GDM1 (cell line): ENCODE data around the gene ANKRD23.
"Not testable (repeated sequence)": the region's sequence is repeated elsewhere in the genome, so short reads cannot be mapped to it uniquely, and the experiment has no call there.

Experiments
- DNase-seq: peaks from one replicate; lab custom pipeline; 2025; lab: John Stamatoyannopoulos, UW

Gene ANKRD23

DNA sequence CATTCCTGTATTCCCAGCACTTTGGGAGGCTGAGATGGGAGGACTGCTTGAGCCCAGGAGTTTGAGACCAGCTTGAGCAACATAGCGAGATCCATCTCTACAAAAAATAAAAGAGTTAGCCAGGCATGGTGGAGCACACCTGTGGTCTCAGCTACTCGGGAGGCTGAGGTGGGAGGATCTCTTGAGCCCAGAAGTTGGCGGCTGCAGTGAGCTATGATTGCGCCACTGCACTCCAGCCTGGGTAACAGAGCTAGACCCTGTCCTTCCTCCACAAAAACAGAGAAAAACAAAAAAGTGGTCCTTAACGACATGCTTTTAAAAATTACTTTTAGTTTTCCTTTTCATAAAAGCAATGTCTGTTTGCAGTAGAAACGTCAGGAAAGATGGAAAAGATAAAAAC lies 47.3 kb downstream of the ANKRD23 start:
- not testable (repeated sequence) for DNase-seq

DNA sequence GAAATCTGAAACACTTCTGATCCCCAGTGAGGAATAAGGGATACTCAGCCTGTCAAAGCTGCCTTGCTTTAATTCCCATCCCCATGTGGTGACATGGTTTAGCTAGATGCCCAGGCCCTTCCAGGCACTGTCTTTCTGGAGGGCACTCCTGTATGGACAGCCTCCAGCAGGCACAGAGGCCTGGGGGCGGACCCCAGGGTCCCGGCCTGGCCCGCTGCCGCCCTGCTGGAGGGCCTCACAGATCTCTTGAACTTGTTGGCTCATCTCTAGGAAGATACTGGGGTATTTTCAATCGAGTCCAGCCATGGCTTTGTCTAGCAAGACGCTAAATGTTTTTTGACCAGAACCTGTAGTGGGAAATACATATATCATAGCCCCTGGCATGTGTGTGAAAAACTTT lies 48.7 kb downstream of the ANKRD23 start:
- DNase-seq = no peak

DNA sequence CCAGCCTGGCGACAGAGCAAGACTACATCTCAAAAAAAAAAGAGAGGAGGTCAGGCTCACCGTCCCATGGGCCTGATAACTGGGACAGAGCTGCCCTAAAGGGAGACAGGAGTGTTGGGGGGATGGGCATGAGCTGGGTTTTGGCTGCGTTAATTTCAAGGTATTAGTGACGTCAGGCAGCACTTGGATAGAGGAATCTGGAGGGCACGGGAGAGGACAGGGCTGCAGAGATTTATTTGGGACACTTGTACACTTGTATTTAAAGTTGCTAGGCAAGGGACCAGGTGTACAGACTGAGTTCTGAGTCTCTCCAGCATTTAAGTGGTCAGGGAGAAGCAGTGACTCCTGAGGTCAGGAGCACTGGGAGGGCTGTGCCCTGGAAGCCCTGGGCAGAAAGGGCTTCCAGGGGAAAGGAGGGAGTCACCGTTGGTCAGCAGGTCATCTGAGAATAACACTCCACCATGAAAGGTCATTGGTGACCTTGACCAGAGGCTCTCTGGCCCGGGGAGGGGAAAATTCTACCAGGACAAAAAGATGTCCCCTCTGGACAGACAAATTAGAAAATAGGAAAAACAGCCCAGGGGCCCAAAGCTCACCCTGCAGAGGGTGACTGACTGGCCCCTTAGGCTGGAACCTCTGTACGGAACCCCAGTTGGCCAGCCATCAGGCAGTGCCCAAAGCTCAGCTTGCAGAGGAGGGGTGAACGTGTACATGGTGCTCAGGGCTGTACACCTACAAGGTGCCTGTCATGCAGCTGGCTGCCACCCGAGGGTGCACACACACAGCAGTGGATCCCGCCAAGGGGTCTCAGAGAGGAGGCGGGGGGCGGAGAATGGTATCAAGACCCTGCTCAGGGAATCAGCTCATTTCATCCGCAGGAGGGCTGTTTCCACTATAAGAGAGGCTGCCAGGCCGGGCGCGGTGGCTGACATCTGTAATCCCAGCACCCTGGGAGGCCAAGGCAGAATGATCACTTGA lies 50.8 kb downstream of the ANKRD23 start:
- no peak for DNase-seq

DNA sequence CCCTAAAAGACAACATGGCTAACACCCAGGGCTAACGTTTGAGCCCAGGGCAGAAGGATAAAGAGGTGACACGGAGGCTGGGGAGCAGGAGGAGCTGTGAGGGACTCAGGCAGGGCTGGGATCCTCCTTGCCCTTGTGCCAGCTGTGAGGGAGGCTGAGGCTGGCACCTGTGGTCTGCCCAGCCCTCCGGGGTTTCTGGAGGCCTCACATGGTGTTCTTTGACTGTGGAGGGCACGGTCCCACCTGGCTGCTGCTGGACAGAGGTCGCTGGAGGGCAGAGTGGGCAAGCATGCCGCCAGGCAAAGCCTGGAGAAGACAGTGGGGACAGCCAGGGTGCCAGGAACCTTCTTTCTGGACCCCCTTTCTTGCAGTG lies 54.6 kb downstream of the ANKRD23 start:
- no peak for DNase-seq

DNA sequence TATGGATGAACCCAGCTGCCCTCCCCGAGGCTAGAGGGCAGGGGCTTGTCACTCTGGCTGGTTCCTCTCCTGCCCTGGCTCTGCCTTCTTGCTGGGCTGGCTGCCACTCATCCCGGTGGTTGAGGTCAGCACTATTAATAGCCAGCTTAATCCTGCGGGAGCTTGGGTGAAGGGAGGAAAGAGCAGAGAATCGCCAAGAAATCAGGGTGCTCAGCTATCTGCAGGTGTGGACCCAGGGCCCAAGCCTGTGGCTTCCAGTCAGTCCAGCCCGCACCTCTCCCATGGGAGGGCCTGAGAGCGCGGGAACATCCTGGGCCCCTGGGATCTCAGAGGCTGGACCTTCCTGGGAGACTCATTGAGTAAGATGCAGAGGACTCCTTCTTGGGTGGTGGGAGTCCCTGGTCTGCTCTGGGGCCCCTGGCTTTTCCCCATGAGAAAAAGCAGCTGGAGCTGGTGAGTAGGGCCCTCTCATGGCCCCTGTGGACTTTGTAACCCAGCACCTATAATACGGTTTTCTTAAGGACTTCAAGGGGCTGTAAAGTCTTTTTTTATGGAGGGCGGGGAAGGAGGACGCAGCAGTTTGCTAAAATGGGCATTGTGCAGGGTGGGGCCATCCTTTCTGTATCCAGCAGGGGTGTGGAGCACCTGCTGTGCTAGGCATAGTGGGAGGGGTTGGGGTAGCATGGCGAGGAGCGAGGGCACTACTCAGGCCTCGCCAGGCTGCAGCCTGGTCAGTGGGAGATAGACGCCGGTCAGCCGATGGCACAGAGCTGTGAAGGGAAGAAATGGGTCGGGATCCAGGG lies 55.2 kb downstream of the ANKRD23 start:
- no peak for DNase-seq
